HG03520 (cell line): ENCODE data around the gene KIZ.
"Not testable (repeated sequence)": the region's sequence is repeated elsewhere in the genome, so short reads cannot be mapped to it uniquely, and the experiment has no call there.

Source experiments
- ATAC-seq: cut with Tn5 transposase; IDR thresholded peaks from one replicate; pipeline ENCODE4 v1.9.1; 2021; ENCODE audit warnings: mild to moderate bottlenecking, moderate library complexity; ENCODE audit not compliant: unreplicated experiment

Gene KIZ

DNA sequence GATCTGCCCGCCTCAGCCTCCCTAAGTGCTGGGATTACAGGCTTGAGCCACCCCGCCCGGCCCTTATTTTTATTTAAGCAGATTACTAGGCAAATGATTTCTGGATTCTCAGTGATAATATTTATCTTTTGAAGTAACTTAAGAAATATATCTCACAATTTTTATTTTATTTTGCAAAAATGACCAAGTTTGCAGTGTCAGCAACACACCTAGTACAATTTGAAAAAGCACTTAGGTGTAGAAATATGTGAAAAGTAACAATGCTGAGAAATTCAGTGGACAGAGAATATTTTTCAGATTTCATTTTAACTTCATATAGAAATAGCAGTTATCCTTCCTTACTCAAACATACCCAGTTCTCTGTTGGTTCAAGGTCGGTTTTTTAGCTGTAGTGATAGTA lies 98.3 kb downstream of the KIZ start:
- no peak for ATAC-seq

- no peak for ATAC-seq
These were observed 99.5 kb downstream of the KIZ start for GRCh38 chr20:21225215-21225947.

DNA sequence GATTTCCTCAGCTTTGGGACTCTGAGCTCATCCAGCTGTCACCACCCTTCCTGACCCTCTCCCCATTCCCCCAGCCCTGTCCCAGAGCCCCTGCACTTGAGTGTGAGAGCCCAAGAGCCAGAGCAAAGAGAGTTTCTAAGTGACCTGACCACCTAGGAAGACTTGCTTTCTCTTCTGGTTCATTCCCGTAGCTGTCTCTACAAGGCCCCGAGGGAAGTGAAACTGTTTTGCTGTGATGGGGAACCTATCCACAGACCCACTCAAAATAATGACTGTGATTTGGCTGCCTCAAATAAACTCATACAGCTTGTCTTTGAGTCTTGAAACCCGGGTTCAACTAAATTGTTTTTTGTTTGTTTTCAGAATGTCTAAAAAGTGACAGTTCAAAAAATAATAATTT lies 102.6 kb downstream of the KIZ start:
- peak; percentile 95 for ATAC-seq

GRCh38 chr20:21229163-21229562 lies 103.3 kb downstream of the KIZ start:
- no peak for ATAC-seq

DNA sequence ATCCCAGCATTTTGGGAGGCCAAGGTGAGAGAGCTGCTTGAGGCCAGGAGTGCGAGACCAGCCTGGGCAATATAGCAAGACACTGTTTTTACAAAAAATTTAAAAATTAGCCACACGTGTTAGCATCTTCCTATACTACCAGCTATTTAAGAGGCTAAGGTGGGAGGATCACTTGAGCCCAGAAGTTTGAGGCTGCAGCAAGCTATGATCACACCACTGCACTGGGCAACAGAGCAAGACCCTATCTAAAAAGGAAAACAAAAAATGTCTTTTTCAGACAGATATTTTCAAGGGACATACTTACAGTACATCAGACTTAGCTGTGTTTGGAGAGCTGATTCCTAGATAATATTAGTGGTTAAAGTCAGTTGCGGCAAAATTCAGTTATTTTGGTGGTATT lies 104.3 kb downstream of the KIZ start:
- ATAC-seq: no peak

- no peak for ATAC-seq
These were observed 104.8 kb downstream of the KIZ start for GRCh38 chr20:21230686-21231085.

- ATAC-seq: no peak
These were observed 106.8 kb downstream of the KIZ start for GRCh38 chr20:21232546-21233280.

DNA sequence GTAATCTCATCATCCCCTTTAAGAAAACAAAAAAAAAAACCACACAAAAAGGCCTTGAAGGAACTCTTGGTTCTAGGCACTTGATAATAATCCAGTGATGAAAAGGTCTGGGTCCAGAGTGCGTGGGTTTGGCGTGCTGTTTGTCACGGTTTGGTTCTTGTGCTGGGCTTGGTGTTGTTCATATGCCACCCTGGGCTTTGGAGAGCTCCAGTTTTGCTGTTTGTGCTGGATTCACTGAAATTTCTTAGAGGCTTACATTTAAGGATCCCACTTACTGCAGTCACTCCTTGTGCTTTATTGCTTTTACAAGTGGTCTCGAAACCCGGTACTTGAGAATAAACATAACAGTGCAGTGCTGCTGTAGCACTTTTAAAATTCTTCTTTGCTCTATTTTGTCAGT lies 108.4 kb downstream of the KIZ start:
- no peak for ATAC-seq

DNA sequence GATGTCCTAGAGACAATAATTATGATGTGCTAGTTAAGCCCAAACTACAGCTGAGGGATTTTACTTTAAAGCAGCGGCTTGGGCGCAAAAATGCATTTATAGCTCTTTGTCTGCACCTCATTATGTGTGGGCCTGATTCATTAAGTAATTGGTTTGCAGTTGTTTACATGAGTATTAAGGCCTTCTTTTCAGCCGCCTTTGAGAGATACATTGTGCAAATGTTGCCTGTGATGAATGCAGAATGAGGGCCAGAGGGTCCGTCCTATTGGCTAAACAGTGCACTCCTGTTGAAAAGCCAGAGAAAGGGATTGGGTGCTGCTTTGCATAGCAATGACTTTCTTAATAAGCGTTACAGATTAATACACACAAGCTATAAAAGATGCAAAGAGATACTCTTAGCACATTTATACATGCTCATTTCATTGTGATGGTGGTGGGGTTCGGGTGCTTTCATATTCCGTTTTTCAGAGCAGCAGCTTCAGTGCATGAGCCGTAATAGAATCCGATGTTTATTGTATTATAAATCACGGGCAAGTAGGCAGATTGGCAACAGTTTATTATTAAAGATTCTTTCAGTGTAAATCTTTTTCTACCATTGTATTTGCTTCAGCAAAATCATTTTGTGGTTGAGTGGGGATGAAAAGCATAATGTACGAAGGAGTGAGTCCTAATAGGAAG lies 109.1 kb downstream of the KIZ start:
- ATAC-seq: no peak

DNA sequence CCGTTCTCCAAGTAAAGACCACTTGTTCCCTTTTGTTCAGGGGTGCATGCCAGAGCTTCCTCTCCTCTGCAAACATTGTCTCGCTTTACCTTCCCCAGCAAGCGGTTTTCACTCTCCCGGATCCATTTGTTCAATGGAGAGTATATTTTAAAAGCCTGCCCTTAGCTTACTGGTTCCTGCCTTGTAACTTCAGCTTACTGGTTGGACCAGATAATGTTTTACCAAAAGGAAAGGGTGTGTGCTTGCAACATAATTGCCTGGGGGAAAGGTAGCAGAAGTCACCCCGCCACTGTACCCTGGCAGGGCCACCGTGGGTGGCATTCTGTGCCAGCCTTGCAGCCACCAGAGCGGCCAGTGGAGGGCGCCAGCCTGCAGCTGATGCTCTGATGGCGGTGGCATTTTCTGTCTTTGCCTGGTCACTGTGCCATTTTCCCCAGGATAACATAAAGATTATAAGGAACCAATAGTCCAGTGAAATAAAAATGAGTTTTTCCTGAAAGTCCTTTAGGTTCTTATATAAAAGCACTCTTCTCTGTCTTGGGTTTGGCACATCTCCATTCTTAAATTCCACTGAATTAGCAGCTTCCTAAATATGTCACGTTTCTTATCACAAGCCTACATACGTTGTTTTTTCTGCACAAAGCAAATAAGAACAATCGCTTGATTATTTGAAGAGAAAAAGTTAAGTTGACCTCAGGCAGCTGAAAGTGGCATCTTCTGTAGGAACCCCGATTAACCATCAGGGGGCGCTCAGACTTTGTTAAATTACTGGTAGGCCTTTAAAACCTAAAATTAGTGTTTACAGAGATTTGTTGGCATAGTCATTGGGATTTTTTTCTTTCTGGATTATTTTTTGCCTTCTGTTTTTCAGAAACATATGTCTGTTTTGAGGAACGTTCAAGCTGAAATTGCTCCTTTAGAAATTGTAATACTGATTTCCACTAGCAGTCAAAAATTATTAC lies 109.9 kb downstream of the KIZ start:
- peak; percentile 55 for ATAC-seq

- ATAC-seq: no peak
These were observed 112.3 kb downstream of the KIZ start for GRCh38 chr20:21237956-21238799.

DNA sequence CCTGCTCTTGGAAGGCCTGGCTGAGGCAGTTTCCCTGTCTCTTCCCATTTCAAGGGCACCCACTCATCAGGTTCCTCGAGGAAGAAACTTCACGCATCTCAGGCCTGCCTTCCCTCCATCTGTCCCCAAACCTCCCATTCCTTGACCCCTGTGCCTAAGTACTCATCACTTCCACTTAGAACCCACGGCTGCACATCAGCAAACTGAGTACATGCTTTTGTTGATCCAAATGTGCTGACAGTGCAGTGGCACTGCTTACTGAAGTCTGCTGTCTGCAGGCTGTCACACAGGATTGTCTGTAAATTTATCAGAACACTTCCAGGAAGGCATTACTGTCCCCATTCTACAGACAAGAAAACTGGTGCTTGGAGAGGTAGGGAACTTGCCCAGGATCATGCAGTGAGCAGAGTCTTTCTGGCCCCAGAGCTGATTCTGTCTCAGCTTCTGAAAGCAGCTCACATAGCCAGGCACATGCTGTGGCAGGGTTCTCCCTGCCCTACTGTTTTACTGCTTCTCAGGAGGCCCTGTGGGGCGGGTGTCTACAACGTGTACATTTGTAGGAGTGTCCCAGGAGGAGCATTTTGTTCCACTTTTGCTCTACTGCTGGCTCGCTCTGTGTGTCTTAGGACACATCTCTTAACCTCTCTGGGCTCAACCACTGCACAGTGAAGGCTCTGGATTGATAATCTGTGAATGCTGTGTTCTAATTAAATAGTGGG lies 113.1 kb downstream of the KIZ start:
- ATAC-seq: no peak

DNA sequence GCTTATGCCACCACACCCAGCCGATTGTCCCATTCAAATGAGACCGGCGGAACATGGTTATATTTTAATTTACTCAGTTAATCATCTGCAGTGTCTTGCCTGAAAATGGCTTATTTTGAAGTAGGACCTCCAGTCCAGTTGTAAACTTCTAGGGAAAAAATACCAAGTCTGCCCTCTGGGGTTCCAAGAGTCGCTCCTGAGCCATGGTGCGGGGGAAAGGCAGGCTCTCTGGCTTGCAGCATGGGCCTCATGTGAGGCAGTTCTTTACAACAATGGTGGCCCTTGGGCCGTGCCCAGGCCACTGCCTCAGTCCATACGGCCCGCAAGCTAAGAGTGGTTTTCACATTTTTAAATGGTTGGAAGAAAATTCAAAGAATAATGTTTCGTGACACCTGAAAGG lies 114.5 kb downstream of the KIZ start:
- no peak for ATAC-seq

GRCh38 chr20:21241406-21241805 lies 115.5 kb downstream of the KIZ start:
- ATAC-seq: no peak

DNA sequence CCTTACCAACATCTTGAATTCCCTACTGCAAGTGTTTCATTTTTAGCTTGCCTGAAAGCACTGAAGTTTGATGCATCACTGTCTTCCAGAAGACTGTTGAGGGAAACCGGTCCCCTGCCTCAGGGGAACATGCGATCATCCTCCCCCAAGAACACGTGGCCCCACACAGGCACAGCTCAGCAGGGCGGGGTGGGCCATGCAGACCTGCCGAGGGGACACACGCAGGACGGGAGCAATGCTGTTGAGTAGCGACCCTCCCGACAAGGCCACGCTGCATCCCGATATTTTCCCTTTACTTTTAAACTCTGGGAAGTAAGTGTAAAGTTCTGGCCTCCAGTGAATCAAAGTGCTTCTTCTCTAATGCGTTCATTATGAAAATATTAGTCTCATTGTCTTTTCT lies 117.9 kb downstream of the KIZ start:
- no peak for ATAC-seq

- ATAC-seq: no peak
These were observed 118.9 kb downstream of the KIZ start for GRCh38 chr20:21244808-21245207.

DNA sequence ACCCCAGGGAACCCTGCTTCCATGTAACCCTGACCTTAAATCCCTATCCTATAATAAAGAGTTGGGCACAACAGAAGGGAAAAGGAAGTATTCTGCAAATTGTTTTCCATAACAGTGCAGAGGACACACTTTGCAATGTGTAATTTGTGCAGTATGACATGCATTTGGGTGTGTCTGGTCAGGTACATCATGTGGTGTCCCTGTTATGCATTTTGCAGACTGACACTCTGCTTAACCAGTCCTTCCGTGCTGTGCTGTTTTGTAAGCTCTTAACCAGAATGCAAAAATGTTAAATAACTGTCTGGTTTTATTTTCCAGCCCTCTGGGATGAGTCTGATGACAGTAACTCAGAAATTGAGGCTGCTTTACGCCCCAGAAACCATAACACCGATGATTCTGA lies 120.3 kb downstream of the KIZ start:
- no peak for ATAC-seq

GRCh38 chr20:21247603-21248095 lies 121.8 kb downstream of the KIZ start:
- ATAC-seq: not testable (repeated sequence)

- ATAC-seq: no peak
These were observed 125.4 kb downstream of the KIZ start for GRCh38 chr20:21251278-21251677.
